ENCODE data around the gene SLIT3. TPM values are rescaled to one million over a fixed set of nuclear protein-coding genes. Genes with fewer than 3 reads are reported as not detected.

The SLIT3 gene
- polyA plus RNA-seq, 1 of the 3 experiments (the other 2 are of a cell fraction) = 119 TPM

- TF ChIP-seq NRF1 (IDR thresholded peaks at IDR 0.05; ENCODE audit: low read depth, low read length) = no peak
- TF ChIP-seq TCF12 (IDR thresholded peaks at IDR 0.05) = no peak; the same call in 1 of the 2 replicates
- no peak for TF ChIP-seq TAF1 (IDR thresholded peaks at IDR 0.05; ENCODE audit: borderline replicate concordance, low read depth, low read length)
- no peak for TF ChIP-seq USF1 (IDR thresholded peaks at IDR 0.05; ENCODE audit: borderline replicate concordance, low read depth)
- no peak for TF ChIP-seq REST (IDR thresholded peaks at IDR 0.05; ENCODE audit: low read depth, low read length)
- TF ChIP-seq MAX (IDR thresholded peaks at IDR 0.05; ENCODE audit: low read depth) = no peak
- TF ChIP-seq CTCF (IDR thresholded peaks at IDR 0.05) = no peak
- TF ChIP-seq FOXJ3 (CRISPR knock-in tag; IDR thresholded peaks at IDR 0.05) = peak; percentile 91
- TF ChIP-seq RCOR1 (IDR thresholded peaks at IDR 0.05; ENCODE audit: low read length) = peak; percentile 55; the same call in 1 of the 2 replicates
- TF ChIP-seq RAD21 (IDR thresholded peaks at IDR 0.05; ENCODE audit: low read length) = no peak
- no peak for TF ChIP-seq MEF2A (IDR thresholded peaks at IDR 0.05; ENCODE audit: borderline replicate concordance, low read depth)
Measured at GRCh38 chr5:168788107-168788506, 512.8 kb downstream of the SLIT3 start (continued).

- no peak for DNase-seq
- no peak overlapping the region for H3K9ac ChIP-seq
- H3K27ac ChIP-seq (ENCODE audit: low read depth in 2 of 2, low read length in 1 of 2) = peak overlapping the region in 1 of 2 experiments; percentile 100; a peak in 2 of 4 replicates
- H4K20me1 ChIP-seq (ENCODE audit: insufficient read depth) = no peaks in the 10 kb centered on the region
- no peaks in the 10 kb centered on the region for H3K9me3 ChIP-seq
- peaks cover 29 to 98% of the 10 kb centered on the region in 2 experiments for H3K36me3 ChIP-seq (replicated peaks in 1 of 2; ENCODE audit: control insufficient read depth in 1 of 2, insufficient read depth in 2 of 2, low read length in 1 of 2)
- TF ChIP-seq USF2 (IDR thresholded peaks at IDR 0.05; ENCODE audit: borderline replicate concordance, low read depth, low read length) (no peak), TCF12 (IDR thresholded peaks at IDR 0.05) (0 out of 2 replicates have a peak, but pooled peaks have one; percentile 10)
- H3K4me2 ChIP-seq = no peak overlapping the region
- no peaks in the 10 kb centered on the region for H3K9me2 ChIP-seq
- WGBS (ENCODE audit: low lambda C conversion rate) = 70% methylated on average over 3 of the region's 3 CpGs
- no peaks in the 10 kb centered on the region for H3K79me2 ChIP-seq (ENCODE audit: insufficient read depth)
- ChIA-PET POLR2A (interaction anchor here (0.6 to 1.1 kb wide), 2 partner anchors 9 to 11 kb away, joined by 3 read pairs; no protein-coding TSS in a partner anchor), CTCF (interaction anchor here (1.0 to 1.2 kb wide), 2 partner anchors 9 to 161 kb away, joined by 3 read pairs; no protein-coding TSS in a partner anchor)
- no peak overlapping the region for H3K4me3 ChIP-seq (ENCODE audit: low read depth in 2 of 2, low read length in 1 of 2)
- H3F3A ChIP-seq (replicated peaks; ENCODE audit: insufficient read depth) = no peaks in the 10 kb centered on the region
- H3K4me1 ChIP-seq (ENCODE audit: control insufficient read depth in 1 of 2, insufficient read depth in 2 of 2, low read depth in 1 of 2, low read length in 1 of 2) = peaks cover 7 to 88% of the 10 kb centered on the region in 2 experiments; a peak in 3 of 4 replicates
- no peaks in the 10 kb centered on the region for H3K27me3 ChIP-seq (ENCODE audit: insufficient read depth)
- no peak overlapping the region for H2AFZ ChIP-seq (ENCODE audit: low read depth)
Measured at GRCh38 chr5:168786147-168786546, 514.8 kb downstream of the SLIT3 start.

Data from SK-N-SH (cell line).